GM23338 (cell line): ENCODE data around the gene CBX2.

Source experiments
- CREB1 ChIP-seq: fragments of 250-450 bp; sonication (Bioruptor Pico); IDR thresholded peaks from 2 replicates; pipeline ENCODE4 v1.5.0; 2020; ENCODE audit warnings: low read depth, mild to moderate bottlenecking, moderate library complexity
- CTCF ChIP-seq, 2 experiments: fragments of 200-600 bp in 1 of 2; sonication (generic) in 1 of 2; conservative IDR thresholded peaks; 2 replicates each; pipeline versions ENCODE4 v1.5.1 to v1.6.1; 2016 to 2017; ENCODE audit warnings: antibody characterized with exemption in 2 of 2, low read depth in 2 of 2, mild to moderate bottlenecking in 2 of 2, moderate library complexity in 1 of 2
- EZH2 ChIP-seq: fragments of 200-600 bp; sonication (generic); IDR thresholded peaks from one replicate; pipeline ENCODE4 v1.8.0; 2017; ENCODE audit warnings: antibody characterized with exemption, mild to moderate bottlenecking, low read depth; ENCODE audit not compliant: unreplicated experiment
- EZH2phosphoT487 ChIP-seq: fragments of 200-600 bp; sonication (generic); IDR thresholded peaks from one replicate; pipeline ENCODE4 v1.8.1; 2018; ENCODE audit warnings: antibody characterized with exemption; ENCODE audit not compliant: unreplicated experiment
- JUNB ChIP-seq: IDR thresholded peaks from one replicate; pipeline ENCODE4 v1.6.1; 2016; ENCODE audit warnings: antibody characterized with exemption; ENCODE audit not compliant: unreplicated experiment
- POLR2AphosphoS5 ChIP-seq: IDR thresholded peaks from 2 replicates; pipeline ENCODE4 v1.6.1; 2016; ENCODE audit warnings: antibody characterized with exemption, low read depth
- REST ChIP-seq: IDR thresholded peaks from one replicate; pipeline ENCODE4 v1.6.1; 2018; ENCODE audit warnings: antibody characterized with exemption; ENCODE audit not compliant: unreplicated experiment

GRCh38 chr17:79733692-79734070 lies 44.3 kb upstream of the CBX2 start:
- TF ChIP-seq CTCF (conservative IDR thresholded peaks at IDR 0.05; ENCODE audit: low read depth in 2 of 2): no peak
- no peak for TF ChIP-seq CREB1
- no peak for TF ChIP-seq EZH2
- no peak for TF ChIP-seq EZH2phosphoT487
- no peak for TF ChIP-seq REST
- no peak for TF ChIP-seq JUNB
- TF ChIP-seq POLR2AphosphoS5: no peak
